ENCODE data around the gene FZD4. TPM values are rescaled to one million over a fixed set of nuclear protein-coding genes. Genes with fewer than 3 reads are reported as not detected.

The FZD4 gene
- total RNA-seq, 2 donors from 2014 or later = 52.1 to 53.9 TPM

DNA sequence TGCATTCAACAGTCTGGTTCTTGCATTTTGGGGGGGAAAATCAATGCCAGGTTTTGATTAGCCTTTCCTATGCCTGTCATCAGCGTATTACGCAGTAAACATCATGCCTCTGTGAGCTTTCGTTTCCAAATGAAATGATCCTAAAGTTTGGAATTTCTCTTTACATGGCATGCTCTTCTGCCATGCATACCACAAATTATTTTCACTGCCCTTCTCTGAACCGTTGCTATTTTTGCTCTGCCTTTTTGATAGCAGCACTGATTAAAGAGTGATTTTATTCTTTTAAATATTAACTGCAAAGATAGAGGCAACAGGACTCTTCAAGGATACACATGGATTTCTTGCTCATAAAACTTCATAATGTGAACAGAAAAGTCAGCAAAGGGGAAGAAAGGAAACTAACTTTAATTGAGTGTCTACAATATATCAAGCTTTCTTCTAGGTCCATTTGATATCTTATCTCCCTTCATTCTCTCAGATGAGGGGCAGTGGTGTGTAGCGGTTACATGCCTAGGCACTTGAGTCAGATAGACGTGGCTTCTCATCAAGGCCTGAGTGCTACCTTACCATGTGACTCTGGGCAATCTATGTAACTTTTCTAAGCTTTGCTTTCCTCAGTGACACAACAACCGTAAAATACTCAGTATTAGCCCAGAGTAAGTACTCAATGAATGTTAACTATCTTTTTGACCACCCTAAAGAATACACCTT lies 25.0 kb upstream of the FZD4 start:
- Histone ChIP-seq H3K4me1 (ENCODE audit: control insufficient read depth, insufficient read depth, low read length) (no peaks in the 10 kb centered on the region), H3K9ac (ENCODE audit: extremely low read depth, low read length, poor library complexity, severe bottlenecking) (no peak overlapping the region), H3K36me3 (ENCODE audit: control insufficient read depth, insufficient read depth, low read length) (no peaks in the 10 kb centered on the region), H3K9me3 (ENCODE audit: control insufficient read depth, low read length) (no peaks in the 10 kb centered on the region), H3K27ac (ENCODE audit: low read depth, low read length) (no peak overlapping the region), H3K4me3 (ENCODE audit: low read length) (no peak overlapping the region), H3K27me3 (ENCODE audit: control insufficient read depth, insufficient read depth, low read length, poor library complexity, severe bottlenecking) (no peaks in the 10 kb centered on the region)
- Mint-ChIP-seq H3K36me3 (ENCODE audit: low read depth) (no peaks in the 10 kb centered on the region), H3K27ac (no peak overlapping the region), H3K4me3 (no peak overlapping the region), H3K9me3 (no peaks in the 10 kb centered on the region), H3K27me3 (ENCODE audit: insufficient read depth) (peaks cover 2% of the 10 kb centered on the region), H3K4me1 (peaks cover 13% of the 10 kb centered on the region)
- 95 to 98% methylated on average over 6 to 7 of the region's 7 CpGs for WGBS, 2 experiments (ENCODE audit: insufficient coverage in 1 of 2, insufficient read length in 1 of 2)
- TF ChIP-seq, protein P1, sequence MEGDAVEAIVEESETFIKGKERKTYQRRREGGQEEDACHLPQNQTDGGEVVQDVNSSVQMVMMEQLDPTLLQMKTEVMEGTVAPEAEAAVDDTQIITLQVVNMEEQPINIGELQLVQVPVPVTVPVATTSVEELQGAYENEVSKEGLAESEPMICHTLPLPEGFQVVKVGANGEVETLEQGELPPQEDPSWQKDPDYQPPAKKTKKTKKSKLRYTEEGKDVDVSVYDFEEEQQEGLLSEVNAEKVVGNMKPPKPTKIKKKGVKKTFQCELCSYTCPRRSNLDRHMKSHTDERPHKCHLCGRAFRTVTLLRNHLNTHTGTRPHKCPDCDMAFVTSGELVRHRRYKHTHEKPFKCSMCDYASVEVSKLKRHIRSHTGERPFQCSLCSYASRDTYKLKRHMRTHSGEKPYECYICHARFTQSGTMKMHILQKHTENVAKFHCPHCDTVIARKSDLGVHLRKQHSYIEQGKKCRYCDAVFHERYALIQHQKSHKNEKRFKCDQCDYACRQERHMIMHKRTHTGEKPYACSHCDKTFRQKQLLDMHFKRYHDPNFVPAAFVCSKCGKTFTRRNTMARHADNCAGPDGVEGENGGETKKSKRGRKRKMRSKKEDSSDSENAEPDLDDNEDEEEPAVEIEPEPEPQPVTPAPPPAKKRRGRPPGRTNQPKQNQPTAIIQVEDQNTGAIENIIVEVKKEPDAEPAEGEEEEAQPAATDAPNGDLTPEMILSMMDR (conservative IDR thresholded peaks at IDR 0.05) = no peak
- DNase-seq = no peak

DNA sequence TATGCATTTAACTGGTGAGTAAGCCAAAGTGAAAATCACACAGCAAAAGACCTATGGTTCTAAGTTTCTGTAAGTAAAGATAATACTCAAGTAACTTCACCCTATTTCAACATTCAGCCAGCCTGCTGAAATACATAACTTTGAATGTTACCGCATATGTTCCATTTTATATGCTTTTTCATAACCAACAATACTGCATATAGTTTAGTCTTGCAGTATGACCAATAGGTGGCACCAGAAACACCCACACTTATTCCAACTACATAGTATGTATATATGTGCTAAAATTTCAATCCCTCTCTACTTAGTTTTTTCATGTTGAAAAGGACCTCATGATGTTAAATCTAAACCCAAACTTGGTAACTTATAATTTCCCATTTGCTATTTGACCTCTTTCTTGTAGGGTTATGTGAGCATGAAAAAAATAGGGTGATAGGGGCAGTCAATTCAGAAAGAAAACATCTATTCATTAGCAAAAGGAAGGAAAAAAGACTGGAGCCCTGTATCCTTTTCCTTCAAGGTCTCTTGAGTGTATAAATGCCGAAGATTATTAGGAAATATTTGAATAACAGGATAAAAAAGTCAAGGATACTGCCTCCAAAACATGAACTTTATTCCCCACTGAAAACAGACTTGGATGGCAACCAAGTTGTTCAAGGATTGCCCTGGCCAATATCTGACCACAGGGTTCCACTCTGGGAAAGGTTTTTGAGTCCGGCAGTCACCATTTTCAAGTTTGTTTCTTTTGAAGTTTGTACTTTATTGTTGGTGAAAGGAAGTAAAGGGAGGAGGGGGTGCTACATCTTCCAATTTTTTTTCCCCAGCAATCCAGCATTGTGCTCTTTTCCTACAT lies 23.8 kb upstream of the FZD4 start:
- H3K36me3 Mint-ChIP-seq (ENCODE audit: low read depth) = no peaks in the 10 kb centered on the region
- TF ChIP-seq, protein P1 (conservative IDR thresholded peaks at IDR 0.05) = peak; percentile 81
- peaks cover 13% of the 10 kb centered on the region for H3K4me1 Mint-ChIP-seq
- no peak overlapping the region for H3K4me3 Mint-ChIP-seq
- no peaks in the 10 kb centered on the region for H3K9me3 ChIP-seq (ENCODE audit: control insufficient read depth, low read length)
- no peak overlapping the region for H3K27ac Mint-ChIP-seq
- no peaks in the 10 kb centered on the region for H3K36me3 ChIP-seq (ENCODE audit: control insufficient read depth, insufficient read depth, low read length)
- 93% methylated on average over 3 of the region's 3 CpGs; no CpG with 5 or more reads in 1 of the 2 experiments for WGBS, 2 experiments (ENCODE audit: insufficient coverage in 1 of 2, insufficient read length in 1 of 2)
- no peaks in the 10 kb centered on the region for H3K27me3 ChIP-seq (ENCODE audit: control insufficient read depth, insufficient read depth, low read length, poor library complexity, severe bottlenecking)
- H3K4me1 ChIP-seq (ENCODE audit: control insufficient read depth, insufficient read depth, low read length) = no peaks in the 10 kb centered on the region
- DNase-seq = no peak
- no peaks in the 10 kb centered on the region for H3K9me3 Mint-ChIP-seq
- H3K27ac ChIP-seq (ENCODE audit: low read depth, low read length) = no peak overlapping the region
- H3K4me3 ChIP-seq (ENCODE audit: low read length) = no peak overlapping the region
- peaks cover 2% of the 10 kb centered on the region for H3K27me3 Mint-ChIP-seq (ENCODE audit: insufficient read depth)
- H3K9ac ChIP-seq (ENCODE audit: extremely low read depth, low read length, poor library complexity, severe bottlenecking) = no peak overlapping the region

DNA sequence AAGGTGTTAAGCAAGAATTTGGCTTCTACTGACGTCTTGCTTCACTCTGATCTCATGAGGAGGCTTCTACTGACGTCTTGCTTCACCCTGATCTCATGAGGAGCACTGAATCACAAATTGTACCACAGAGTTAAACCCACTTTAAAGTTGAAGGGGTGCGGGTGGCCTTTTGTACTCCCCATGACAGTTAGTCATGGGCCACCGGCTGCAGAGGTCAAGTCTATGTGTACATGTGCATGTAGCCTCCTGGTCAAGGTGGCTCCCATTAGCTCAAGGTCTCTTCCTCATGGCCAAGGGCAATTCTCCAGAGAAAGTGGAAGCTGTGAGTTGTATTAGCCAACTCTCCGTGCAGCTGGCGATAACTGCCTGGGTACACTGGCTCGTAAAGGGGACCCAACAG lies 23.1 kb upstream of the FZD4 start:
- H3K4me3 ChIP-seq (ENCODE audit: low read length) = no peak overlapping the region
- Mint-ChIP-seq H3K27ac (no peak overlapping the region), H3K36me3 (ENCODE audit: low read depth) (no peaks in the 10 kb centered on the region), H3K4me3 (no peak overlapping the region), H3K27me3 (ENCODE audit: insufficient read depth) (peaks cover 2% of the 10 kb centered on the region), H3K9me3 (peaks cover 6% of the 10 kb centered on the region), H3K4me1 (peaks cover 12% of the 10 kb centered on the region)
- H3K9me3 ChIP-seq (ENCODE audit: control insufficient read depth, low read length) = peaks cover 4% of the 10 kb centered on the region
- H3K9ac ChIP-seq (ENCODE audit: extremely low read depth, low read length, poor library complexity, severe bottlenecking) = no peak overlapping the region
- no peaks in the 10 kb centered on the region for H3K4me1 ChIP-seq (ENCODE audit: control insufficient read depth, insufficient read depth, low read length)
- TF ChIP-seq, protein P1 (conservative IDR thresholded peaks at IDR 0.05) = no peak
- H3K27ac ChIP-seq (ENCODE audit: low read depth, low read length) = no peak overlapping the region
- WGBS, 2 experiments (ENCODE audit: insufficient coverage in 1 of 2, insufficient read length in 1 of 2) = 86 to 97% methylated on average over 4 to 7 of the region's 7 CpGs
- no peak for DNase-seq
- no peaks in the 10 kb centered on the region for H3K36me3 ChIP-seq (ENCODE audit: control insufficient read depth, insufficient read depth, low read length)
- H3K27me3 ChIP-seq (ENCODE audit: control insufficient read depth, insufficient read depth, low read length, poor library complexity, severe bottlenecking) = no peaks in the 10 kb centered on the region
